CD4-positive, alpha-beta T cell treated with Interleukin-17A for 1 hour (primary cell): ENCODE measurements around the gene TEX30.

Experiments used
- DNase-seq: peaks from one replicate; pipeline ENCODE4 v3.0.0-alpha.2; 2020

Gene TEX30

GRCh38 chr13:102777736-102778135, 4.2 kb upstream of the TEX30 start:
- DNase-seq: no peak

DNA sequence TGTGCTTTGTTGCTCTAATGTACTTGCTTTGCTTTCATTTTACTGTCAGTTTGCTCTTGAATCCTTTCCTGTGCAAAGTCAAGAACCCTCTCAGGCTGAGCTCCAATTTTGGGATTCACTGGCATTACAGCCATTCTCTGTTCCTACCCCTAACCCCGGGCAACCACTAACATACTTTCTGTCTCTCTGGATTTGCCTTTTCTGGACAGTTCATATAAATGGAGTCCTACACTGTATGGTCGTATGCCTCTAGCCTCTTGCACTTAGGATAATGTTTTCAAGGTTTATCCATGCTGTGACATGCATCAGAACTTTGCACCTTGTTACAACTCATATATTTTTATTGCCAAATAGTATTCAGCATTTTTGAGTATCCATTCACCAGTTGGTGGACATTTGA, 2.7 kb upstream of the TEX30 start:
- no peak for DNase-seq

DNA sequence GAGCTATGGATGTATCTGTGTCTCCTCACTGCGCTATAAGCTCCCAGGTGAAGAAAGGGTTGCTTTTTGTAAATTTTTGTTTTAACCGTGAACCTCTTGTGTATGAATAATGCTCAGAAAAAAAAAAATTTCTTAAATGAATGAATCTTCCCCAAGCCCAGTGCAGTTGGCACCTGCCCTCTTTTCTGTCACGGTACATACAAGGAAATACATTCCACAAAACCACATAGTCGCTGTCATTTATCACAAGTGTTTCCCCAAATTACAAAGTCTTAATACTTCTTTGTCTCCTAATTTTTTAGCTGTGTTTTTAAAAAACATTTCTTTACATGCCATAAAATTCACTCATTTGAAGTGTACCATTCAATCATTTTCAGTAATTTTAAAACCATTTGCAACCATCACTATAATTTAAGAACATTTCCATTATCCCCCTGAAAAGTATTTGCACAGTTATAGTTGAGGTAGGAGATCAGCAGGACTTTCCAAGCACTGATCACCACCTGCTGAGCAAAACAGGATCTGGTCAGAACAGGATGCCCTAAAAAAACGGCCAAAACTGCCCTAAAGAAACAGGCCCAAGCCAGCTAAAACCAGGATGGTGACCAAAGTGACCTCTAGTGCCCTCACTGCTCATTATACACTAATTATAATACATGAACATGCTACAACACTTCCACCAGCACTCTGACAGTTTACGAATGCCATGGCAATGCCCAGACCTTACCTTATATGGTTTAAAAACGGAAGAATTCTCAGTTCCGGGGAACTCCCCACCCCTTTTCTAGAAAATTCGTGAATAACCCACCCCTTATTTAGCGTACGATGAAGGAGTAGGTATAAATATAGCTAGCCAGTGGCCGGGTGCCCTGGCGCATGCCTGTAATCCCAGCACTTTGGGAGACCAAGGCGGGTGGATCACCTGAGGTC, 1.3 kb upstream of the TEX30 start:
- no peak for DNase-seq

DNA sequence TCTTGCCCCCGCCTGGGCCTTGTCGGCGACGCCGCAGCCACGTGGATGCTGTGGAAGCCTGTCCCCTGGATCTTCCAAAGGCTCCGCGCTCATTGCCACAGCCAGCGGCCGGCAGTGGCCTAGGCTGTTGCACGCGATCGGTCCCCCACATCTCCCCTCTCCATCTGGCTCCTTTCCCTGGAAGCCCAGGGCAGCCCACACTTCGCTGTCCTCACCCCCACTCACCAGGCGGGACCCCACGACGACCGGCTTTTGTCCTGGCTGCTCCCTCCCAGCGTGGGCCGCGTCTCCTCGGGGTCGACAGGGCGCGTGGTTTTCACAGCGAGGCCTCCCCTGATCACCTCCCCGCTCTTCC, 605 bp upstream of the TEX30 start:
- DNase-seq: no peak

DNA sequence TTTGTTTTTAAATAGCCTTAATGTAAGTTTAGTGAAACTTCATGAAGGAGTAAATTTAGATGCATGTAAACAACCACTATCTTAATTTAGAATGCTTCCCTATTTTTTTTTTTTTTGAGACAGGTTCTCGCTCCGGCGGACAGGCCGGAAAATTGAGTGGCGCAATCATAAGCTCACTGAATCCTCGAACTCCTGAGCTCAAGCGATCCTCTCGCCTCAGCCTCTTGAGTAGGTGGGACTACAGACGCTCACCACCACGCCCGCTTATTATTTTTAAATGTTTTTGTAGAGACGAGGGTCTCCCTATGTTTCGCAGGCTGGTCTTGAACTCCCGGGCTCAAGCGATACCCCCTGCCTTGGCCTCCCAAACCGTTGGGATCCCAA, 1.6 kb downstream of the TEX30 start:
- DNase-seq: no peak

DNA sequence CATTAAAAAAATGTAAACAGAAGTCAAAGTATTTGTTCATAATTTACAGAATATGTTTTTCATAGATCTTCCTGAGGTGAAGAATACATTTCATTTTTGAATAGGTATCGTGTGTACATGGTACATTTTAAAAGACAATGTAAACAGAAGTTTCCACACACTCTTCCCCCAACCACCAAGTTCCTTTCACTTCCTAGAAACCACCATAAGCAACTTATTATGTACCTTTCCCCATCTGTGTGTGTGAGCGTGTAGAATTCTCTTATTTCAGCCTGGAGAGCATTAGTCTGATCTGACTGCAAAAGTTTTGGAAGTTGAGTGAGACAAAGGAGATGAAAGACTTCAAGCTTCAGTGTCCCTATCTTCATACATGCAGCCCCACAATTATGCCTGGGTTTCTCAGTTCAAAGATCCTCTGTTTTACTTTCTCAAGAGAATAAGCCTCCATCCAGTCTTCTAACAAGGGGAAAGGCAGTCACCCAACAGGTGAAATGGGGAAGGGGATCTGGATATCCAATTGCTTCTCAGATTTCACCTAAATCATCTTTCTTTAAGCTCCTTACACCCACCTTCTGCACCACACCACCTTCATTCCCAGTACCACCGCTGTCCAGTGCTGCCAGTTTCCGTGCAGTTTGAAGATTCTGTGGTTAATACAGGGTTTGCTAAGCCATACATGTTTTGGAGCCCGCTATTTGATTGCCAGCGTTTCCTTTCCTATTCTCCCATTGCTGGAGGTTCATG, 2.1 kb downstream of the TEX30 start:
- no peak for DNase-seq

GRCh38 chr13:102770435-102770834, 3.2 kb downstream of the TEX30 start:
- DNase-seq: no peak

DNA sequence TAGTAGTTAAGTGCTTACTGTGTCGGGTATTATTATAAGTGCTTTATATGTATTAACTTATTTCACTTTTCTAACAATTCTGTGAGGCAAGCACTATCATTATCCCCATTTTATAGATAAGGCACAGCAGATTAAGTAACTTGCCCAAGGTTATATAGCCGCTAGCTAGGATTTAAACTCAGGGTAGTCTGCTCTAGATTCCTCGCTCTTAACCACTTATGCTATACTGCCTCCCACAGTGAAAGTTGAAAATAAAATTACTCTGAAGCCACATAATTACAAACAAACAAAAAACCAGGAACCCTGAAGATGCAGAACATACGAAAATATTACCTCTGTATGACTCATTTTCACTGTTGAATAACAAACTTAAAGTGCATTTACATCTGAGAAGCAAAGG, 3.9 kb downstream of the TEX30 start:
- DNase-seq: no peak

GRCh38 chr13:102768909-102769308, 4.7 kb downstream of the TEX30 start:
- DNase-seq: no peak

GRCh38 chr13:102763741-102764140, 9.8 kb downstream of the TEX30 start:
- DNase-seq: no peak

- no peak for DNase-seq
These were observed 12.5 kb downstream of the TEX30 start for GRCh38 chr13:102761071-102761470.

GRCh38 chr13:102758842-102759241, 14.7 kb downstream of the TEX30 start:
- no peak for DNase-seq

DNA sequence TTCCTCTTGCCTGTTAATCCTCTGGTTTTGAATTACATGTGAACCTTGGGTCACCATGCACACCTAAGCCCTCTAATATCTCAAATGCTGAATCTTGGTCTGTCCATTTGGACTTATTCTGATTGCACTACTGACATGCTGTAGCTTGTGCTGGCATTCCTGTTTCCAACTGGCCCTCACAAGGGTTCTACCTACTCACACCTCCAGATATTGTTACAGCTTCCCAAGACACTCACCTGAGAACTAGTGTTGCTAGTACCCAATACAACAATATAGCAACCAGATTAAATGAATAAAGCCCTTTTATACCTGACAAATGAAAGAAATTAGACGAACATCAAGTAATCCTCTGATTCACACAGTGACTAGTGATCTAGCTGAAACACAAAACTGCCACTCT, 16.6 kb downstream of the TEX30 start:
- DNase-seq: no peak

DNA sequence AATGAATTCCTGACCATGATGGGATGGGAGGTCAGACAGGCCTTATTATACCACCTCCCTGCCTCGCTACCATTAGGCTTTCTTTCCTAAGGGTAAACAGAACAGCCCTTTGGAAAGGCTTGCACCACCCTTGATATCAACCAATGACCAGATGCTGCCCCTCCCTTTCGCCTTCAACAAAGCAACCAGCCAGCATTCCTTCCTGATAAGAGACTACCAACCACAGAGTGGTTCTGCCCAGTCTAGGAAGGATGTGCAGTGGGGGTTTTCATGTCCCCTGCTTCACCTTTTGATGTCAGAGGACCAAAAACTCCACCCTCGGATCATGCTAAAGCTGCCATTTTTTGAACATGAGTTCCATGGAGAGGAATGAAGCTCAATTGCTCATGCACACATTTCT, 21.7 kb downstream of the TEX30 start:
- DNase-seq: no peak

DNA sequence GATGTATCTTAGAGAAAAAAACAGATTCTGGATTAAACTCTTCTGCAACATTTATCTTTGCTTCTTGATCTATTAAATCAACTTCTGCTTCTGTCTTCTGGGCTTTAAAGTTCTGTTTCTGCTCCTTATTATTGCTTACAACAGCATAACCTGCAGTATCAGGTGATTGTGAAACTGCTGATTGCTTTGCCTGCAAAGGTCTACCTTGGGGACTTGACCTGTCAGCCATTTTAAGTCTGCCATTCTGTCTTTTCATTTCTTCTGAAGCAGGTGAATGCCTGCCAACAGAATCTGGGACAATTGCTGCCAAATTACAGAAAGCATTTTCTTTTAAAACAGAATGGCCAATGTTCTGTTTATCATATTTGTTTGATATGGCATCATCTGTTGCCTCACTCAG, 31.1 kb downstream of the TEX30 start:
- DNase-seq: no peak

DNA sequence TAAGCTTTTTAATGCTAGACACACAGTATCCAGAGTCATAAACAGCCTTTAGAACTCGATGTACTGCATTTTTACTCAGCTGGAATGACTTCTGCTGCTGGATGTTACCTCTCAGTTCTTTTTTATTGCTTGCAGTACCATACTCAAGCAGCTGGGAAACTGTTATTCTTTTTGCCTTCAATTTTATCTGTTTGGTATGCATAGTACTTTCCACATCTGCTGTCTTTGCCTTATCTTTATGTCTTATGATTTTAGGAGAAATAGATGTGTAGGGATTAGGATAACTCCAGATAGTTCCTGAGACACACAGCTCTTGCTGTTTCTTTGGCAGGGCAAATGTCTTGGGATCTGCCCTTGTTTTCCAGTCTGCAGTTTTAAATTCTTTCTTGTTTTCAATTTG, 31.5 kb downstream of the TEX30 start:
- DNase-seq: no peak

DNA sequence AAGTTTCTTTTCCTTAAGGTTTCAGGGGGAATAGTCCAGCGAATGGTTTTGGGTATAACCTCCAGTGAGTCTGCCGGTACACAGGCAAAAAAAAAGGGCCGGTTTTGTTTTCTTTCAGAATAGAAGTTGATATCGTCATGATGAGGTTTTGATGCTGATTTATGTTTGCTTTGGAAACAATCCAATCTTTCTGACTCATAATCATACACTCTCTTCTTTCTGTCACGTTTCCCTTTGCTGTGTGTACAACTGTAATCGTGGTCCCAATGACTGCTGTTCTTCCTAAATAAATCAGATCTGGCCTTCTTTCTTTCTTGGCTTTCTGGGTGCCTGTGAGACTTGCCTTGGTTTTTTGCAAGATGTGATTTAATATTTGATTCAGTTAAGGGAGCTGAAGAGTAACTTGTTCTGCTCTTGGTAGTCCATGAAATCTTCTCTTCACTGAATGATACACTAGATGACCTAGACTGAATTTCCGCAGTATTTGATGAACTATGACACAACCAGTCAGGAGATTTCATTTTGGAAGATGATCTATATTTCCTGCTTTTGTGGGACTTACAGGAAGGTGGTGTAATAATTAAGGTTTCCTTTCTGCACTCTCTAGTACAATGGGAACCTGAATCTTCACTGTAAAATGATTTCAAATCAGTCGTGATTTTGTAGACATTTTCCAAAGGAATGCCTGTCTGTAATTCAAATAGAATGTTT, 43.9 kb downstream of the TEX30 start:
- DNase-seq: no peak

- DNase-seq: peak; percentile 22
These were observed 47.2 kb downstream of the TEX30 start for GRCh38 chr13:102726430-102726829.

DNA sequence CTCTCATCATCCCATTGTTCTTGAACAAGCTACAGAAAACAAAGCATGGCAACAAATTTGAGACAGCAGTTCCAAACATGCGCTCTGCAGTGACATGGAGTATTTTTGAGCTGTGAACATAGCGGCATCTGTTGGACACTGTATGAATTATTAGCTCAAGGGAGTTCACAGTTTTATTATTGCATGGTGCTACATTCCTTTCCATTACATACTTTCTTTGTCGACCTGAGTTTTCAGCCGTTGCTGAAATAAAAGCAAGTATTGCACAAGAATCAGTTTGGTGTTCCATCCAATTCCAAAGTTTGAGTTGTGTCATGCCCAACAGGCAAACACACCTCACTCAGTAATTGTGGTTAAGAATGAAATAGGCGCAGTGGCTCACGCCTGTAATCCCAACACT, 48.7 kb downstream of the TEX30 start:
- peak; percentile 28 for DNase-seq

GRCh38 chr13:102721800-102722231, 51.8 kb downstream of the TEX30 start:
- DNase-seq: peak; percentile 27

GRCh38 chr13:102718746-102719145, 54.8 kb downstream of the TEX30 start:
- no peak for DNase-seq
